ENCODE results near the gene GATA2.

DNA sequence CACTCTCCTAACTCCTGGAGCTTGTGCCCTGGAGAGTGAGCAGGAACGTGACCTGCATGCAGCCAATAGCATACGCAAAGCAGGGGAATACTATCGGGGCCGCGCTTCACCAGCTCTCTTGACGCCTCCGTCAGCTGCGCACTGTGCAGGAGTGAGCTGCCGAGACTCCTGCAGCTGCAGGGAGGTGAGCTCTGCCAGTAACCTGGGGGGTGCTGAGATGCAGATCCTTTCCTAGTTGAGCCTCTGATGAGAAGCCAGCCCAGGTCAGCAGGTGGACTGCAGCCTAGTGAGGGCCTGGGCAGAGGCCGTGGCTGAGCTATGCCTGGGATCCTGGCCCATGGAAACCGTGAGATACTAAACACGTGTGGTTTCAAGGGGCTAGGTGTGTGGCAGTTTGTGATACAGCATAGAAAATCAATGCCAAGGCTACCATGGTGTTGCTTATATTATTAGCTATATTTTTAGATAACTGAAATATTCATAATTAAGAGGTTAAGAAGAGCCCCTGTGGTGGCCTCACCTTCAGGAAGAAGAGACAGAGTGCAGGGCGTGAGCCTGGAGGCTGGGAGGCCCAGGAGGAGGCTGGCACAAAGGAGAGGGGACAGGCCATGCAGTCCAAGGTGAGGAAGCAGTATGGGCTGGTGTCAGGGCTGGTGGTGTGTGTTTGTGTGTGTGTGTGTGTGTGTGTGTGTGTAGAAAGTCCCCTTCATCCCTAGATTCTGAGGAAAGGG, 20.4 kb downstream of the GATA2 start:
- TF ChIP-seq, protein P1, sequence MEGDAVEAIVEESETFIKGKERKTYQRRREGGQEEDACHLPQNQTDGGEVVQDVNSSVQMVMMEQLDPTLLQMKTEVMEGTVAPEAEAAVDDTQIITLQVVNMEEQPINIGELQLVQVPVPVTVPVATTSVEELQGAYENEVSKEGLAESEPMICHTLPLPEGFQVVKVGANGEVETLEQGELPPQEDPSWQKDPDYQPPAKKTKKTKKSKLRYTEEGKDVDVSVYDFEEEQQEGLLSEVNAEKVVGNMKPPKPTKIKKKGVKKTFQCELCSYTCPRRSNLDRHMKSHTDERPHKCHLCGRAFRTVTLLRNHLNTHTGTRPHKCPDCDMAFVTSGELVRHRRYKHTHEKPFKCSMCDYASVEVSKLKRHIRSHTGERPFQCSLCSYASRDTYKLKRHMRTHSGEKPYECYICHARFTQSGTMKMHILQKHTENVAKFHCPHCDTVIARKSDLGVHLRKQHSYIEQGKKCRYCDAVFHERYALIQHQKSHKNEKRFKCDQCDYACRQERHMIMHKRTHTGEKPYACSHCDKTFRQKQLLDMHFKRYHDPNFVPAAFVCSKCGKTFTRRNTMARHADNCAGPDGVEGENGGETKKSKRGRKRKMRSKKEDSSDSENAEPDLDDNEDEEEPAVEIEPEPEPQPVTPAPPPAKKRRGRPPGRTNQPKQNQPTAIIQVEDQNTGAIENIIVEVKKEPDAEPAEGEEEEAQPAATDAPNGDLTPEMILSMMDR (IDR thresholded peaks at IDR 0.05; ENCODE audit: insufficient read depth, low read length), result no peak
- TF ChIP-seq, protein P2, sequence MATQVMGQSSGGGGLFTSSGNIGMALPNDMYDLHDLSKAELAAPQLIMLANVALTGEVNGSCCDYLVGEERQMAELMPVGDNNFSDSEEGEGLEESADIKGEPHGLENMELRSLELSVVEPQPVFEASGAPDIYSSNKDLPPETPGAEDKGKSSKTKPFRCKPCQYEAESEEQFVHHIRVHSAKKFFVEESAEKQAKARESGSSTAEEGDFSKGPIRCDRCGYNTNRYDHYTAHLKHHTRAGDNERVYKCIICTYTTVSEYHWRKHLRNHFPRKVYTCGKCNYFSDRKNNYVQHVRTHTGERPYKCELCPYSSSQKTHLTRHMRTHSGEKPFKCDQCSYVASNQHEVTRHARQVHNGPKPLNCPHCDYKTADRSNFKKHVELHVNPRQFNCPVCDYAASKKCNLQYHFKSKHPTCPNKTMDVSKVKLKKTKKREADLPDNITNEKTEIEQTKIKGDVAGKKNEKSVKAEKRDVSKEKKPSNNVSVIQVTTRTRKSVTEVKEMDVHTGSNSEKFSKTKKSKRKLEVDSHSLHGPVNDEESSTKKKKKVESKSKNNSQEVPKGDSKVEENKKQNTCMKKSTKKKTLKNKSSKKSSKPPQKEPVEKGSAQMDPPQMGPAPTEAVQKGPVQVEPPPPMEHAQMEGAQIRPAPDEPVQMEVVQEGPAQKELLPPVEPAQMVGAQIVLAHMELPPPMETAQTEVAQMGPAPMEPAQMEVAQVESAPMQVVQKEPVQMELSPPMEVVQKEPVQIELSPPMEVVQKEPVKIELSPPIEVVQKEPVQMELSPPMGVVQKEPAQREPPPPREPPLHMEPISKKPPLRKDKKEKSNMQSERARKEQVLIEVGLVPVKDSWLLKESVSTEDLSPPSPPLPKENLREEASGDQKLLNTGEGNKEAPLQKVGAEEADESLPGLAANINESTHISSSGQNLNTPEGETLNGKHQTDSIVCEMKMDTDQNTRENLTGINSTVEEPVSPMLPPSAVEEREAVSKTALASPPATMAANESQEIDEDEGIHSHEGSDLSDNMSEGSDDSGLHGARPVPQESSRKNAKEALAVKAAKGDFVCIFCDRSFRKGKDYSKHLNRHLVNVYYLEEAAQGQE (IDR thresholded peaks at IDR 0.05; ENCODE audit: insufficient replicate concordance, low read depth), result no peak
- TF ChIP-seq POLR2AphosphoS5 (IDR thresholded peaks at IDR 0.05; ENCODE audit: low read depth), result no peak
- TF ChIP-seq GABPA (IDR thresholded peaks at IDR 0.05; ENCODE audit: low read depth), result no peak
- TF ChIP-seq SPI1 (IDR thresholded peaks at IDR 0.05; ENCODE audit: borderline replicate concordance, low read depth), result no peak
